OCI-LY3 (cell line): Measurements from ENCODE around the gene LRRC8D.

Experiments
- CTCF ChIP-seq: fragments of 200-600, 300-600 bp; sonication (generic); IDR thresholded peaks from 2 replicates; pipeline ENCODE4 v1.5.1; 2014; ENCODE audit warnings: antibody characterized with exemption, low read length, low read depth
- EZH2phosphoT487 ChIP-seq: fragments of 200-600 bp; shearing (Covaris generic); IDR thresholded peaks from 2 replicates; pipeline ENCODE4 v1.6.1; 2018; ENCODE audit warnings: antibody characterized with exemption, mixed run types, low read depth

DNA sequence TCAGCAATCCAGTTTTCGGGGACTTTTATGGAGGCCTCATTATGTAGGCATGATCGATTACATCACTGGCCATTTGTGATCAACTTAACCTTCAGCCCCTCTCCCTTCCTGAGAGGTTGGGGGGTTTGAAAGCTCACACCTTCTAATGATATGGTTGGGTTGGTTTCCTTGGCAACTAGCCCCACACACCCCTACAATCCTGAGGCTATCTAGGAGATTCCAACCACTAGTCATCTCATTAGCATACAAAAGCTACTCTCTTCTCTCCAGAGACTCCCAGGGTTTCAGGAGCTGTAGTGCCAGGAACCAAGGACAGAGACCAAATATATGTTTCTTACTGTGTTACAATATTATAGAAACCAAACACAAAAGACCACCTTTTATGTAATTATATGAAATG lies 138.9 kb downstream of the LRRC8D start:
- TF ChIP-seq CTCF (no peak), EZH2phosphoT487 (no peak)
